ENCODE results near the gene AHNAK2.
"Not testable (repeated sequence)": the region's sequence is repeated elsewhere in the genome, so short reads cannot be mapped to it uniquely, and the experiment has no call there.

The AHNAK2 gene
- total RNA-seq = 0 to 0.07 reads per million in 2 donors

- DNase-seq = peak; percentile 41
These were observed at the start of gene AHNAK2 for GRCh38 chr14:104977681-104978653. Gene AHNAK2, minus strand, starts transcription at chr14:104978374. Its CDS starts 137 bp downstream, at chr14:104978237.

GRCh38 chr14:105027718-105028117 lies 49.5 kb upstream of the AHNAK2 start:
- DNase-seq = not testable (repeated sequence)

- DNase-seq = no peak
These were observed 48.8 kb upstream of the AHNAK2 start for GRCh38 chr14:105026802-105027563.

GRCh38 chr14:105026033-105026785 lies 48.0 kb upstream of the AHNAK2 start:
- no peak for DNase-seq

- DNase-seq = no peak
These were observed 47.3 kb upstream of the AHNAK2 start for GRCh38 chr14:105025429-105025828.

- no peak for DNase-seq
These were observed 45.8 kb upstream of the AHNAK2 start for GRCh38 chr14:105023791-105024480.

GRCh38 chr14:105023144-105023543 lies 45.0 kb upstream of the AHNAK2 start:
- no peak for DNase-seq

- DNase-seq = no peak
These were observed 44.1 kb upstream of the AHNAK2 start for GRCh38 chr14:105022276-105022670.

- DNase-seq = peak; percentile 23
These were observed 43.6 kb upstream of the AHNAK2 start for GRCh38 chr14:105021656-105022275.

GRCh38 chr14:105020815-105021655 lies 42.9 kb upstream of the AHNAK2 start, which contains the start of gene CDCA4:
Gene CDCA4, minus strand, starts transcription at chr14:105021083. Its CDS starts 9,154 bp downstream, at chr14:105011929.
- DNase-seq = peak; percentile 96

GRCh38 chr14:105019861-105020814 lies 42.0 kb upstream of the AHNAK2 start:
- DNase-seq = peak; percentile 62

- no peak for DNase-seq
These were observed 40.2 kb upstream of the AHNAK2 start for GRCh38 chr14:105018414-105018813.

GRCh38 chr14:105015905-105016304 lies 37.7 kb upstream of the AHNAK2 start:
- no peak for DNase-seq

- no peak for DNase-seq
These were observed 37.1 kb upstream of the AHNAK2 start for GRCh38 chr14:105015242-105015641.

- DNase-seq = no peak
These were observed 36.5 kb upstream of the AHNAK2 start for GRCh38 chr14:105014631-105015030.

GRCh38 chr14:105014032-105014431 lies 35.9 kb upstream of the AHNAK2 start:
- no peak for DNase-seq

- DNase-seq = no peak
These were observed 35.1 kb upstream of the AHNAK2 start for GRCh38 chr14:105013150-105013785.

- DNase-seq = no peak
These were observed 34.2 kb upstream of the AHNAK2 start for GRCh38 chr14:105012171-105012985.
